Measurements from ENCODE around the gene ACTG2.
"Not testable (repeated sequence)": the region's sequence is repeated elsewhere in the genome, so short reads cannot be mapped to it uniquely, and the experiment has no call there.

Gene ACTG2

GRCh38 chr2:73893764-73894474 is 1.1 kb downstream of the ACTG2 start:
- DNase-seq, result no peak

- DNase-seq, result no peak
These were observed 1.7 kb downstream of the ACTG2 start for GRCh38 chr2:73894475-73894850.

DNA sequence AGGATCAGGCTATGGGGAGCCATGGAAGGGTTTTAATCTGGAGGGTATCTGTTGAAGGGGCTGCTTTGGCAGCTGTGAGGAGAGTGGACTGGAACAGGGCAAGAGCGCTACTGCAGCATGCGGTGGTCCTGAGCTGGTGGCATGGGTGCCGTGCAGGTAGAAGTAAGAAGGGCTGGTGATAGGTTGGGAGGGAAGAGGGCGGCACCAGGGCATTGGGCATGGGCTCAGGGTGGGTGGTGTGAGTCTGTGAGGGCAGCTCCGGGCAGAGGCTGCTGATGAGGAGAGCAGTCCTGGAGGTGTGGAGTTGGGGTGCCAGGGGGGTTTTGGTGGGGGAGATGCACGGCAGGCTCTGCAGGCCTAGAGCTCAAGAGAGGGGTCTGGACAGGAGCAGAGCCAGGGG is 2.1 kb downstream of the ACTG2 start:
- no peak for DNase-seq

DNA sequence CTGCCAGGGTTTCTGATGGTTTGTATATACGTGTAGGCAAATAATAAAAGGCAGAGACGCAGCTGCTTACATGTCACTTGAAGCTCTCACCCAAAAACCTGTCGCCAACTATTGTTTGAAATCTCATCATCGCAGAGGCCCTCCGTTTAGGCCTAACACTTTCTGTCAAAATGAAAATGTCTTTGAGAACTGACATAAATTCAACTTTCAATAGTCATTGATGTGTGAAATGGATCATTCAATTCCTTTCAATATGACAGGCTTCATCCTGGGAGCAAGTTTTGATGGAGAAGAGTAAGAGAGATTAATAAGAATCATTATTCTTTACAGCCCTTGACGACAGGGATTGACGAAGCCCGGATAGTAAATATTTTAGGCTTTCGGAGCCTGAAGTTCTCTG is 2.7 kb downstream of the ACTG2 start:
- DNase-seq, result no peak

GRCh38 chr2:73896362-73897239 is 3.8 kb downstream of the ACTG2 start:
- DNase-seq, result no peak

DNA sequence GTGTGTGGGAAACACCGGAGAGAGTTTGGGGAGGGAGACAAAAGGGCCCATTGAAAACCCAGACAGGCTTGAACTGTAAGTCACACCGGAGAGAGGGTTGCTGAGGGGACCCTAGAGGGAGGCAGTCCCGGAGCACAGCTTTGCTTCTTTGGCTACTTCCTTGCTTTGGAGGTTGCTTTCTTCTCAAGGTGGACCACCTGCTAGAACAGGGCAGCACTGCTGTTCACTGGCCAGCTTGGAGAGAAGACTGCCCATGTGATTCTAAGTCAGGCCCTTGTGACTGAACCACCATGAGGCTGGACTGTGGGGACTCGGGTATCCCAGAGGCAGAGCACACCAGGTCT is 4.4 kb downstream of the ACTG2 start:
- no peak for DNase-seq

GRCh38 chr2:73897934-73898333 is 5.1 kb downstream of the ACTG2 start:
- no peak for DNase-seq

GRCh38 chr2:73899801-73900336 is 7.1 kb downstream of the ACTG2 start:
- no peak for DNase-seq

DNA sequence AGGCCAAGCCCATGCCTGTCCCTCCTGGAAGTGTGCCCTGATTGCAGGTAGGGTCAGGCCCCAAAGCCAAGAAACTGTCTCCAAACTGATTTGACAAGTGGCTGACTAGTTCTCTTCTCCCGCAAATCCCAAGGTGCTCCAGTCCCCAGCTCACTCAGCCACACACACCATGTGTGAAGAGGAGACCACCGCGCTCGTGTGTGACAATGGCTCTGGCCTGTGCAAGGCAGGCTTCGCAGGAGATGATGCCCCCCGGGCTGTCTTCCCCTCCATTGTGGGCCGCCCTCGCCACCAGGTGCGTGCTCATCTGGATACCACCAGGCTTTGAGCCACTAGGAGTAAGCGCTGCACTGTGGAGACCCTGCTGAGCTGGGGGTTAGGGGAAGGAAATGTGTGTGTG is 8.3 kb downstream of the ACTG2 start:
- no peak for DNase-seq

GRCh38 chr2:73902284-73902683 is 9.5 kb downstream of the ACTG2 start:
- no peak for DNase-seq

- no peak for DNase-seq
These were observed 10.5 kb downstream of the ACTG2 start for GRCh38 chr2:73903313-73903712.

DNA sequence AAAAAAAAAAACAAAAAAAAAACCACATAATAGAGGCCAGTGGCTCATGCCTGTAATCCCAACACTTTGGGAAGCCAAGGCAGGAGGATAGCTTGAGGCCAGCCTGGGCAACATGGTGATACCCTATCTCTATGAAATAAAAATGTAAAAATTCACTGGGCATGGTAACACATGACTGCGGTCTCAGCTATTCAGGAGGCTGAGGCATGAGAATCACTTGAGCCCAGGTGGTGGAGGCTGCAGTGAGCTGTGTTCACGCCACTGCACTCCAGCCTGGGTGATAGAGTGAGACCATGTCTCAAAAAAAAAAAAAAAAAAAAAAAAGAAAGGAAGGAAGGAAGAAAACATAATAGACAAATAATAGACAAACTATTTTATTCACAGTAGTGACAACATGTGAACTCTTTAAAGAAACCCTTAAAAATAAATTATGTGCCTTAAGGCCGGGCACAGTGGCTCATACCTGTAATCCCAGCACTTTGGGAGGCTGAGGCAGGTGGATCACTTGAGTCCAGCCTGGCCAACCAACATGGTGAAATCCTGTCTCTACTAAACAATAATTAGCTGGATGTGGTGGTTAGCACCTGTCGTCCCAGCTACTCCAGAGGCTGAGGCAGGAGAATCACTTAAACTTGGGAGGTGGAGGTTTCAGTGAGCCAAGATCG is 11.3 kb downstream of the ACTG2 start:
- not testable (repeated sequence) for DNase-seq

DNA sequence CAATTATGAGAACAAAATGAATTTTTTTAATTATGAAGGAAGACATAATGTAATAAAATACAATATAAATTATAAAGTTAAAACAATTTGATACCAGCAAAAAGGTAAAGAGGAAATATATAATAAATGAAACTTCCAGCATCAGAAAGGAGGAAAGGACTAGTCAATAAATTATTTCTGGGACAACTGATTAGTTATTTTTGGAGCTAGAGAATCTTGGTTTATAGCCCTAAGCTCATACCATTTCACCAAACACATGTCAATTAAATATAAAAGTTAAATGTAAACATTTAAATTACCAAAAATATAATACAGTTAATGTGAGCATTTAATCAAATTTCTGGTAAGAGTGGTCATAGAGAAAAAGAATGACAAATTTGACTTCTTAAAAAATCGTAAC is 12.1 kb downstream of the ACTG2 start:
- no peak for DNase-seq

- DNase-seq, result no peak
These were observed 14.2 kb downstream of the ACTG2 start for GRCh38 chr2:73906847-73907505.

GRCh38 chr2:73907840-73908452 is 15.1 kb downstream of the ACTG2 start:
- peak in 1 of 2 donors; percentile 34 for DNase-seq

- DNase-seq, result no peak
These were observed 16.2 kb downstream of the ACTG2 start for GRCh38 chr2:73908689-73909652.

- DNase-seq, result no peak
These were observed 18.2 kb downstream of the ACTG2 start for GRCh38 chr2:73910873-73911547.

- no peak for DNase-seq
These were observed 18.9 kb downstream of the ACTG2 start for GRCh38 chr2:73911548-73912208.

DNA sequence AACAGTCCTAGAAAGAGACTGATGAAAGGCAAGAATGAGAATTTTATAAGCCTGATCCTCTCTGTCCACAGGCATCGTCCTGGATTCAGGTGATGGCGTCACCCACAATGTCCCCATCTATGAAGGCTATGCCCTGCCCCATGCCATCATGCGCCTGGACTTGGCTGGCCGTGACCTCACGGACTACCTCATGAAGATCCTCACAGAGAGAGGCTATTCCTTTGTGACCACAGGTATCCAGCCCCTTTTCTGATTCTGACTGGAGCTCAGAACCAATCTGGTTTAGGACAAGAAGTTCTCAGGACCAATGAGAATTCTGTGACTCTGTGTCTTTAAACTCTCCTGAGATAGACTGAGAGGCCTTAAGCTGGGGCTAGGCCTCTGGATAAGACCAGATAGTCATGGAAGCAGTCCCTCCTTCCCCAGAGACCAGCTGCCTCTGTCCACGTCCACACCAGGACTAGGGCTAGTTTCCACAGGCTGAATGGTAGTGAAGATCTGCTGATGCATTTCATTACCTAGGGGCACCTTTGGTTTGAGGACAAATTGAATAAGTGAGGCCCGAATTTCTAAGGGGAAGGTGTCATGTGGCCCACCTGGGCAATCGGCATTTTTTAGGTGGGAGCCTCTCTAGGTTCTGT is 20.7 kb downstream of the ACTG2 start:
- DNase-seq, result no peak

DNA sequence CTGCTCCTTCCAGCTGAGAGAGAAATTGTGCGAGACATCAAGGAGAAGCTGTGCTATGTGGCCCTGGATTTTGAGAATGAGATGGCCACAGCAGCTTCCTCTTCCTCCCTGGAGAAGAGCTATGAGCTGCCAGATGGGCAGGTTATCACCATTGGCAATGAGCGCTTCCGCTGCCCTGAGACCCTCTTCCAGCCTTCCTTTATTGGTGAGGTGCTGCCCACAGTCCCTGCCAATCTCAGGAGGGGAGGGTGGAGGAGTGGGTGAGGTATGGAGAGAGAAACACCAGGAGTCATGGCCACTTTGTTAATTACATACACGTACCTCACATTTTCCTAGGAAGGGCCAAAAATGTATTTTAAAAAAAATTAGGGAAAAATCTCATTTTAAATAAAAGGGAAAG is 21.9 kb downstream of the ACTG2 start:
- DNase-seq, result no peak
